Glutamatergic neuron (in vitro differentiated cells): Measurements from ENCODE around the gene ABHD10. TPM values are rescaled to one million over a fixed set of nuclear protein-coding genes. Genes with fewer than 3 reads are reported as not detected.

Experiments used
- DNase-seq: peaks from one replicate; pipeline ENCODE4 v3.0.0; 2022
- H3K27ac Mint-ChIP-seq: one replicate; pipeline ENCODE4 v1.8.0; 2020; ENCODE audit warnings: mild to moderate bottlenecking, mixed read lengths, inconsistent platforms; ENCODE audit not compliant: unreplicated experiment
- H3K27me3 Mint-ChIP-seq: one replicate; pipeline ENCODE4 v1.8.0; 2020; ENCODE audit warnings: mild to moderate bottlenecking, moderate library complexity, mixed read lengths, inconsistent platforms; ENCODE audit not compliant: unreplicated experiment
- H3K36me3 Mint-ChIP-seq: one replicate; pipeline ENCODE4 v1.8.0; 2020; ENCODE audit warnings: mild to moderate bottlenecking, mixed read lengths, inconsistent platforms; ENCODE audit not compliant: unreplicated experiment
- H3K4me1 Mint-ChIP-seq: one replicate; pipeline ENCODE4 v1.8.0; 2020; ENCODE audit warnings: mild to moderate bottlenecking, low read depth, mixed read lengths, inconsistent platforms; ENCODE audit not compliant: unreplicated experiment
- H3K4me3 Mint-ChIP-seq: one replicate; pipeline ENCODE4 v1.8.0; 2020; ENCODE audit warnings: mild to moderate bottlenecking, mixed read lengths, inconsistent platforms; ENCODE audit not compliant: unreplicated experiment
- H3K9me3 Mint-ChIP-seq: one replicate; pipeline ENCODE4 v1.8.0; 2020; ENCODE audit warnings: mild to moderate bottlenecking, moderate library complexity, mixed read lengths, inconsistent platforms; ENCODE audit not compliant: unreplicated experiment
- CTCF ChIP-seq: fragments of 200-600 bp; sonication (generic); IDR thresholded peaks from one replicate; pipeline ENCODE4 v1.5.0; 2021; ENCODE audit not compliant: partially characterized antibody, unreplicated experiment
- total RNA-seq: library from RNA; stranded (reverse); fragmentation: NEBNext Ultra II Directional; extraction: Animal tissue kit (Norgen Biotek cat#: 25700); gene quantifications from one replicate; pipeline ENCODE4 v1.2.1, GENCODE V29; 2021; ENCODE audit not compliant: unreplicated experiment

Gene ABHD10
- total RNA-seq, 1 donor from 2014 or later: 35.9 TPM

DNA sequence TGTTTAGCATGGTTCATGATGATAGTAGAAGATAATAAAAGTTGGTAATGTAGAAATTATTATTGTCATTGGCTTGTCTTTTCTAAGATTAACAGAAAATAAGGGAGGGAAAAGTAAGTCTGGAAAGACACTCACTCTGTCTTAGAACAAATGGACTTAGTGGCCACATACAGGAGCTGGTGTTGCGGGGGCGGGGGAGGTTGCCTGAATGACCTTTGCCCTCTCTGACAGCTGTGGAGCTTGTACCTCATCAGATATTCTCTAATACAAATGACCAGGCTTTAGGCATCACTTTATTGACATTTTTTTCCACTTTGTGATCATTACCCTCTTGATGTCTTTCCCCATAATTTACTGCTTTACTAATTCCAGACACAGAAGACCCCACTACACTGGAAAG, 25.8 kb downstream of the ABHD10 start:
- DNase-seq: peak; percentile 36
- no peak for TF ChIP-seq CTCF
- H3K27ac Mint-ChIP-seq: peak overlapping the region; percentile 98
- peaks cover 17% of the 10 kb centered on the region for H3K36me3 Mint-ChIP-seq
- peaks cover 68% of the 10 kb centered on the region for H3K4me1 Mint-ChIP-seq
- H3K9me3 Mint-ChIP-seq: peaks cover 28% of the 10 kb centered on the region
- H3K4me3 Mint-ChIP-seq: peak overlapping the region; percentile 92
- peaks cover 10% of the 10 kb centered on the region for H3K27me3 Mint-ChIP-seq

DNA sequence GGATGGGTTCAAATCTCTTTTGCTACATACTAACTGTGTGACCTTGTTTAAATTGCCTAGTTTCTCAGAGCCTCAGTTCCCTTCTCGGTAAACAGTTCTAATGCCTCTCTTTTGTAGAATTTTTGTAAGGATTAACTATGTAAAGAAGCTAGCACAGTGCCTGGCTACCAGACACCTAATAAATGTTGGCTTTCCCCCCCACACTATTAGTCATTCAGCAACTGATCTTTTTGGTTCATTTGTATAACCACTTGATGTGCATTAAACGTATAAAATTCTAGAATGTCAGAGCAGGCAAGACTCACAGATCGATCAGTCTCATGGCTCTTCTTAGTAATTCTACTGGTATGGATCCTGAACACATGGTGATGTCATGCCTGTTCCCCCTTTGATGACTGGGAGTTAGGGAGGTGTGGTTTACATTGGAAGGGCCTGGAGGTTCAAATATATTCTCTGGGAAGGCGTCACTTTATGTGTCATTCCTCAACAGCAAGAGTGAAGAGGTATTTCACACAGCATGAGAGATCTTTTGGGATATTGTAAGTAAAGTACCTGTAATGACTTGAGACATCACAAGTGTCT, 26.4 kb downstream of the ABHD10 start:
- TF ChIP-seq CTCF: no peak
- peak overlapping the region; percentile 92 for H3K4me3 Mint-ChIP-seq
- peaks cover 17% of the 10 kb centered on the region for H3K36me3 Mint-ChIP-seq
- peak overlapping the region; percentile 98 for H3K27ac Mint-ChIP-seq
- H3K4me1 Mint-ChIP-seq: peaks cover 72% of the 10 kb centered on the region
- peaks cover 26% of the 10 kb centered on the region for H3K9me3 Mint-ChIP-seq
- H3K27me3 Mint-ChIP-seq: peaks cover 8% of the 10 kb centered on the region
- DNase-seq: no peak

- H3K36me3 Mint-ChIP-seq: peaks cover 13% of the 10 kb centered on the region
- no peak for TF ChIP-seq CTCF
- peaks cover 3% of the 10 kb centered on the region for H3K27me3 Mint-ChIP-seq
- H3K4me1 Mint-ChIP-seq: peaks cover 80% of the 10 kb centered on the region
- peak overlapping the region; percentile 59 for H3K27ac Mint-ChIP-seq
- H3K9me3 Mint-ChIP-seq: peaks cover 10% of the 10 kb centered on the region
- no peak for DNase-seq
- no peak overlapping the region for H3K4me3 Mint-ChIP-seq
Observed at GRCh38 chr3:112007633-112008032, 28.8 kb downstream of the ABHD10 start.

DNA sequence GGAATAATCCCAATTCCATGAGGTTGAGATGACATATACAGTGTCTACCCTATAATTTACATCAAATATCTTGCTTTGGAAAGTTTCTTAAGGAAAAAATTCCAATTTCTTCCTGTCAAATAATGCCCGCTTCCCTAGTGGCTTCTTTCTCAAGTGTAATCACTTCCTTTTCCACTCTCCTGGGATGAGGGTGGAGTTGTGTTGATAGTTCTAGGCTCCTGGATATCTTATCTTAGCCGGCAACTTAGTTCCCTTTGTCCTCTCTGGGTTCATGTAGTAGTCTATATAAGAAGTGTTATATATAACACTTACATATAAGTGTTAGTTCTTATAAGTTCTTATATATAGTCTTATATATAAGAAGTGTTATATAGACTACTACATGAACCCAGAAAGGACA, 30.8 kb downstream of the ABHD10 start:
- H3K4me3 Mint-ChIP-seq: peak overlapping the region; percentile 75
- H3K9me3 Mint-ChIP-seq: peaks cover 5% of the 10 kb centered on the region
- H3K4me1 Mint-ChIP-seq: peaks cover 70% of the 10 kb centered on the region
- TF ChIP-seq CTCF: no peak
- H3K27ac Mint-ChIP-seq: peak overlapping the region; percentile 78
- peaks cover 5% of the 10 kb centered on the region for H3K36me3 Mint-ChIP-seq
- DNase-seq: no peak
- H3K27me3 Mint-ChIP-seq: peaks cover 3% of the 10 kb centered on the region

DNA sequence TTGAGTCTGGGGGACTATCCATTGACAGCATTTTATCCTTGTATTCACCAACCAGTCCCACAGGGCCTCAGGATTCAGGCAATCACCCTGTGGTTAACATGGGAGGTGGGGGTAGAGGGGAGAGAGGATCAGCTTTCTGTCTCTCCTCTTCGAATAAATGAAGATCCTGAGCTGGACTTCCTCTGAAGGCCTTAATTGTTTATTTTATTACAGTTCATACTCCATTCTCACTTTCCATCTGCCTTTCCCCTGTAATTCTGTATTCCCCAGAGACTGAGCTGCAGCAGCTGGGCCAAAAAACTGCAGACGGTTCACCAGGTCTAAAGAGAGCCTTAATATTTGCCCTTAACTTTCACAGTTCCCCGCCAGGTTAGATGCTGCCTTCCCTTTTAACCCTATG, 31.8 kb downstream of the ABHD10 start:
- peak overlapping the region; percentile 70 for H3K27ac Mint-ChIP-seq
- DNase-seq: no peak
- TF ChIP-seq CTCF: no peak
- H3K4me3 Mint-ChIP-seq: peak overlapping the region; percentile 75
- H3K4me1 Mint-ChIP-seq: peaks cover 62% of the 10 kb centered on the region
- peaks cover 5% of the 10 kb centered on the region for H3K9me3 Mint-ChIP-seq
- H3K27me3 Mint-ChIP-seq: peaks cover 2% of the 10 kb centered on the region
- H3K36me3 Mint-ChIP-seq: no peaks in the 10 kb centered on the region
